ENCODE results near the gene ZGPAT.

The ZGPAT gene

GRCh38 chr20:63702036-63702665 is 5.7 kb upstream of the ZGPAT start:
- H3K4me1 ChIP-seq (ENCODE audit: control insufficient read depth, low read depth, low read length) = peaks cover 3% of the 10 kb centered on the region
- no peaks in the 10 kb centered on the region for H3K9me3 ChIP-seq (ENCODE audit: control insufficient read depth, low read depth, low read length)
- H3K36me3 ChIP-seq (ENCODE audit: control insufficient read depth, low read depth, low read length) = peaks cover 24% of the 10 kb centered on the region
- H3K27me3 ChIP-seq (ENCODE audit: control insufficient read depth, insufficient read depth, low read length) = no peaks in the 10 kb centered on the region
- no peak overlapping the region for H3K27ac ChIP-seq (ENCODE audit: low read length)
- no peak overlapping the region for H3K9ac ChIP-seq (ENCODE audit: low read length)
- H3K4me3 ChIP-seq (ENCODE audit: low read length) = no peak overlapping the region

- no peak overlapping the region for H3K27ac ChIP-seq (ENCODE audit: low read length)
- H3K36me3 ChIP-seq (ENCODE audit: control insufficient read depth, low read depth, low read length) = peaks cover 24% of the 10 kb centered on the region
- no peaks in the 10 kb centered on the region for H3K9me3 ChIP-seq (ENCODE audit: control insufficient read depth, low read depth, low read length)
- H3K27me3 ChIP-seq (ENCODE audit: control insufficient read depth, insufficient read depth, low read length) = no peaks in the 10 kb centered on the region
- H3K4me1 ChIP-seq (ENCODE audit: control insufficient read depth, low read depth, low read length) = peaks cover 3% of the 10 kb centered on the region
- no peak overlapping the region for H3K9ac ChIP-seq (ENCODE audit: low read length)
- H3K4me3 ChIP-seq (ENCODE audit: low read length) = no peak overlapping the region
Measured at GRCh38 chr20:63702751-63703470, 4.9 kb upstream of the ZGPAT start.

GRCh38 chr20:63703471-63703975 is 4.3 kb upstream of the ZGPAT start:
- Histone ChIP-seq H3K4me3 (ENCODE audit: low read length) (no peak overlapping the region), H3K9me3 (ENCODE audit: control insufficient read depth, low read depth, low read length) (no peaks in the 10 kb centered on the region), H3K9ac (ENCODE audit: low read length) (no peak overlapping the region), H3K36me3 (ENCODE audit: control insufficient read depth, low read depth, low read length) (peaks cover 24% of the 10 kb centered on the region), H3K4me1 (ENCODE audit: control insufficient read depth, low read depth, low read length) (peaks cover 3% of the 10 kb centered on the region), H3K27ac (ENCODE audit: low read length) (no peak overlapping the region), H3K27me3 (ENCODE audit: control insufficient read depth, insufficient read depth, low read length) (no peaks in the 10 kb centered on the region)

- Histone ChIP-seq H3K4me3 (ENCODE audit: low read length) (no peak overlapping the region), H3K27ac (ENCODE audit: low read length) (no peak overlapping the region), H3K9ac (ENCODE audit: low read length) (no peak overlapping the region), H3K36me3 (ENCODE audit: control insufficient read depth, low read depth, low read length) (peaks cover 26% of the 10 kb centered on the region), H3K4me1 (ENCODE audit: control insufficient read depth, low read depth, low read length) (peaks cover 3% of the 10 kb centered on the region), H3K9me3 (ENCODE audit: control insufficient read depth, low read depth, low read length) (no peaks in the 10 kb centered on the region), H3K27me3 (ENCODE audit: control insufficient read depth, insufficient read depth, low read length) (no peaks in the 10 kb centered on the region)
Measured at GRCh38 chr20:63703976-63704748, 3.7 kb upstream of the ZGPAT start.

GRCh38 chr20:63704749-63705117 is 3.1 kb upstream of the ZGPAT start:
- Histone ChIP-seq H3K27ac (ENCODE audit: low read length) (no peak overlapping the region), H3K9ac (ENCODE audit: low read length) (no peak overlapping the region), H3K36me3 (ENCODE audit: control insufficient read depth, low read depth, low read length) (peaks cover 30% of the 10 kb centered on the region), H3K9me3 (ENCODE audit: control insufficient read depth, low read depth, low read length) (no peaks in the 10 kb centered on the region), H3K27me3 (ENCODE audit: control insufficient read depth, insufficient read depth, low read length) (no peaks in the 10 kb centered on the region), H3K4me1 (ENCODE audit: control insufficient read depth, low read depth, low read length) (peaks cover 3% of the 10 kb centered on the region), H3K4me3 (ENCODE audit: low read length) (no peak overlapping the region)

- H3K9me3 ChIP-seq (ENCODE audit: control insufficient read depth, low read depth, low read length) = no peaks in the 10 kb centered on the region
- H3K27me3 ChIP-seq (ENCODE audit: control insufficient read depth, insufficient read depth, low read length) = no peaks in the 10 kb centered on the region
- peaks cover 31% of the 10 kb centered on the region for H3K36me3 ChIP-seq (ENCODE audit: control insufficient read depth, low read depth, low read length)
- no peak overlapping the region for H3K27ac ChIP-seq (ENCODE audit: low read length)
- no peak overlapping the region for H3K4me3 ChIP-seq (ENCODE audit: low read length)
- H3K4me1 ChIP-seq (ENCODE audit: control insufficient read depth, low read depth, low read length) = peaks cover 3% of the 10 kb centered on the region
- H3K9ac ChIP-seq (ENCODE audit: low read length) = no peak overlapping the region
Measured at GRCh38 chr20:63705232-63706026, 2.4 kb upstream of the ZGPAT start.

GRCh38 chr20:63706027-63706695 is 1.7 kb upstream of the ZGPAT start:
- Histone ChIP-seq H3K9ac (ENCODE audit: low read length) (no peak overlapping the region), H3K4me3 (ENCODE audit: low read length) (peak overlapping the region; percentile 81)

GRCh38 chr20:63706852-63707557 is 834 bp upstream of the ZGPAT start:
- peak overlapping the region; percentile 81 for H3K4me3 ChIP-seq (ENCODE audit: low read length)
- peak overlapping the region; percentile 54 for H3K9ac ChIP-seq (ENCODE audit: low read length)
- H3K36me3 ChIP-seq (ENCODE audit: control insufficient read depth, low read depth, low read length) = peaks cover 44% of the 10 kb centered on the region
- no peaks in the 10 kb centered on the region for H3K9me3 ChIP-seq (ENCODE audit: control insufficient read depth, low read depth, low read length)
- H3K27ac ChIP-seq (ENCODE audit: low read length) = no peak overlapping the region
- H3K27me3 ChIP-seq (ENCODE audit: control insufficient read depth, insufficient read depth, low read length) = no peaks in the 10 kb centered on the region
- peaks cover 3% of the 10 kb centered on the region for H3K4me1 ChIP-seq (ENCODE audit: control insufficient read depth, low read depth, low read length)

More at GRCh38 chr20:63706027-63706695, 1.7 kb upstream of the ZGPAT start:
- Histone ChIP-seq H3K27me3 (ENCODE audit: control insufficient read depth, insufficient read depth, low read length) (no peaks in the 10 kb centered on the region), H3K9me3 (ENCODE audit: control insufficient read depth, low read depth, low read length) (no peaks in the 10 kb centered on the region), H3K27ac (ENCODE audit: low read length) (no peak overlapping the region), H3K4me1 (ENCODE audit: control insufficient read depth, low read depth, low read length) (peaks cover 3% of the 10 kb centered on the region), H3K36me3 (ENCODE audit: control insufficient read depth, low read depth, low read length) (peaks cover 38% of the 10 kb centered on the region)

GRCh38 chr20:63708301-63709148 is 686 bp downstream of the ZGPAT start:
- Histone ChIP-seq H3K27ac (ENCODE audit: low read length) (no peak overlapping the region), H3K9me3 (ENCODE audit: control insufficient read depth, low read depth, low read length) (no peaks in the 10 kb centered on the region), H3K9ac (ENCODE audit: low read length) (peak overlapping the region; percentile 28), H3K4me3 (ENCODE audit: low read length) (peak overlapping the region; percentile 81), H3K4me1 (ENCODE audit: control insufficient read depth, low read depth, low read length) (peaks cover 3% of the 10 kb centered on the region), H3K36me3 (ENCODE audit: control insufficient read depth, low read depth, low read length) (peaks cover 47% of the 10 kb centered on the region), H3K27me3 (ENCODE audit: control insufficient read depth, insufficient read depth, low read length) (no peaks in the 10 kb centered on the region)

GRCh38 chr20:63709149-63709527 is 1.3 kb downstream of the ZGPAT start:
- H3K36me3 ChIP-seq (ENCODE audit: control insufficient read depth, low read depth, low read length) = peaks cover 47% of the 10 kb centered on the region
- peaks cover 3% of the 10 kb centered on the region for H3K4me1 ChIP-seq (ENCODE audit: control insufficient read depth, low read depth, low read length)
- no peak overlapping the region for H3K27ac ChIP-seq (ENCODE audit: low read length)
- H3K9me3 ChIP-seq (ENCODE audit: control insufficient read depth, low read depth, low read length) = no peaks in the 10 kb centered on the region
- H3K9ac ChIP-seq (ENCODE audit: low read length) = no peak overlapping the region
- peak overlapping the region; percentile 81 for H3K4me3 ChIP-seq (ENCODE audit: low read length)
- no peaks in the 10 kb centered on the region for H3K27me3 ChIP-seq (ENCODE audit: control insufficient read depth, insufficient read depth, low read length)

Measured in iPS-18a (cell line).